ENCODE data around the gene ZNF337.
"Not testable (repeated sequence)": the region's sequence is repeated elsewhere in the genome, so short reads cannot be mapped to it uniquely, and the experiment has no call there.

ZNF337 gene

GRCh38 chr20:25699914-25700313 lies 3.3 kb upstream of the ZNF337 start:
- intact Hi-C loops (cut with DNase I), result loop anchor here (5.0 kb wide), 1 partner anchor 78 kb away; the partner anchor contains the start of gene NANP
- DNase-seq, result no peak

GRCh38 chr20:25697132-25697446 lies 436 bp upstream of the ZNF337 start:
- DNase-seq, result no peak
- intact Hi-C loops (cut with DNase I), result loop anchor here (5.0 kb wide), 1 partner anchor 75 kb away; the partner anchor contains the start of gene NANP

GRCh38 chr20:25695532-25696370 lies 902 bp downstream of the ZNF337 start:
- peak in 4 of 42 donors; percentile 7 to 35 (median 22) for DNase-seq
- intact Hi-C loops (cut with DNase I), result loop anchor here (5.0 kb wide), 1 partner anchor 73 kb away; the partner anchor contains the start of gene NANP

DNA sequence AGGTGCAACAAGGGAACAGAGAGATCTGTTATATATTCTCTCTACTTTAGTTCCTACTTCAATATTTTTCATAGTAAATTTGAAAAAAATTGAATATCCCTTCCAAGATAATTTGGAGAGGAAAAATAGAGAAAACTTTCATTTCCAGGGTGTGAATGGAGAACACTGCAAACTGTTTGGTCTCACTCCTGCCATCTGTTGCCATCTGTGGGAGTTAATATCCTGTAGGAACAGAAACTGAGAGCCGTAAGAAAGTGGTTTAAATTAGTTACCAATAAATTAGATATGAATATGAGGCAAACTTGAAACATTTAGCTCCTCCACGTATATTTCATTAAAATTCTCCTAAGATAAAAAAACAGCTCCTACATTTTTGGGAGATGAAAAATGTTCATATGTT lies 4.2 kb downstream of the ZNF337 start:
- DNase-seq, result no peak

GRCh38 chr20:25690427-25690826 lies 6.2 kb downstream of the ZNF337 start:
- intact Hi-C loops (cut with DNase I), result loop anchor here (5.0 kb wide), 1 partner anchor 177 kb away; no protein-coding TSS in a partner anchor
- no peak for DNase-seq

More for the DNA sequence above, 4.2 kb downstream of the ZNF337 start:
- intact Hi-C loops (cut with DNase I), result loop anchor here (5.0 kb wide), 1 partner anchor 175 kb away; no protein-coding TSS in a partner anchor

- DNase-seq, result no peak
- intact Hi-C loops (cut with DNase I), result no loop called here
These were observed 10.3 kb downstream of the ZNF337 start for GRCh38 chr20:25686081-25687067.

- no peak for DNase-seq
These were observed 11.2 kb downstream of the ZNF337 start for GRCh38 chr20:25685276-25686080.

DNA sequence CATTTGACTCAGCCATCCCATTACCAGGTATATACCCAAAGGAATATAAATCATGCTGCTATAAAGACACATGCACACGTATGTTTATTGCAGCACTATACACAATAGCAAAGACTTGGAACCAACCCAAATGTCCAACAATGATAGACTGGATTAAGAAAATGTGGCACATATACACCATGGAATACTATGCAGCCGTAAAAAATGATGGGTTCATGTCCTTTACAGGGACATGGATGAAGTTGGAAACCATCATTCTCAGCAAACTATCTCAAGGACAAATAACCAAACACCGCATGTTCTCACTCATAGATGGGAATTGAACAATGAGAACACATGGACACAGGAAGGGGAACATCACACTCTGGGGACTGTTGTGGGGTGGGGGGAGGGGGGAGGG lies 12.8 kb downstream of the ZNF337 start:
- DNase-seq, result not testable (repeated sequence)

More at GRCh38 chr20:25685276-25686080, 11.2 kb downstream of the ZNF337 start:
- intact Hi-C loops (cut with DNase I), result no loop called here

DNA sequence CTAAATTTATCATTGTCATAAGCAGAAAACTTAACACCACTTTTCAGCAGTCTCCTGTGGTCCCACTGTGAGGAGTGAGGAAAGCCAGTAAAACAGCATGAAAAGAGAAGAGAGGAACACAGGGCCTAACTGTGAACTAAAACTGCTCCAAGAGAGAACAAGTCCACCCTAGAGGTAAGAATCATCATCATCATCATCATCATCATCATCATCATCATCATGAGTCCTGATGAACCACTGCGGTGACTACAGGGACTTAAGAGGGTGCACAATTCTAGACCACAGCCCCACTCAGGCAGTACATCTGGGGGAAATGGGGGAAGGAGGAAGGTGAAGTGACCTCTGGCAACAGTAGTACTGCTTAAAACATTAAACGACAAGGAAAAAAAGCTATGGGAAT lies 13.6 kb downstream of the ZNF337 start:
- intact Hi-C loops (cut with DNase I), result no loop called here
- no peak for DNase-seq

More for the DNA sequence above, 12.8 kb downstream of the ZNF337 start:
- intact Hi-C loops (cut with DNase I), result not testable (repeated sequence)

- peak in 12 of 42 donors; percentile 10 to 60 (median 25) for DNase-seq
- intact Hi-C loops (cut with DNase I), result no loop called here
These were observed 20.4 kb downstream of the ZNF337 start for GRCh38 chr20:25676164-25676809.

DNA sequence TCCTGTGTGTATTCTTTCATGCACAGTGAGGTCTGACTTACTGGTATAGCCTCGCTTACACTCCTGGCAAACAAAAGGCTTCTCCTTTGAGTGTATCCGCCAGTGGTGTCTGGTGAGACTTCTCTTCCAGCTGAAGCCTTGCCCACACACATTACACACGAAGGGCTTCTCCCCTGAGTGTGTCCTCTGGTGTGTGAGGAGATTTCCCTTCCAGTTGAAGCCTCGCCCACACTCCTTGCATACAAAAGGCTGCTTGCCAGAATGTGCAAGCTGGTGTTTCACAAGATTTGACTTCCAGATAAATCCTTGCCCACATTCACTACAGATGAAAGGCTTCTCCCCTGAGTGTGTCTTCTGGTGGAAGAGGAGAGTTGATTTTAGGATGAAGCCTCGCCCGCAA lies 21.5 kb downstream of the ZNF337 start:
- intact Hi-C loops (cut with DNase I), result no loop called here
- DNase-seq, result no peak

DNA sequence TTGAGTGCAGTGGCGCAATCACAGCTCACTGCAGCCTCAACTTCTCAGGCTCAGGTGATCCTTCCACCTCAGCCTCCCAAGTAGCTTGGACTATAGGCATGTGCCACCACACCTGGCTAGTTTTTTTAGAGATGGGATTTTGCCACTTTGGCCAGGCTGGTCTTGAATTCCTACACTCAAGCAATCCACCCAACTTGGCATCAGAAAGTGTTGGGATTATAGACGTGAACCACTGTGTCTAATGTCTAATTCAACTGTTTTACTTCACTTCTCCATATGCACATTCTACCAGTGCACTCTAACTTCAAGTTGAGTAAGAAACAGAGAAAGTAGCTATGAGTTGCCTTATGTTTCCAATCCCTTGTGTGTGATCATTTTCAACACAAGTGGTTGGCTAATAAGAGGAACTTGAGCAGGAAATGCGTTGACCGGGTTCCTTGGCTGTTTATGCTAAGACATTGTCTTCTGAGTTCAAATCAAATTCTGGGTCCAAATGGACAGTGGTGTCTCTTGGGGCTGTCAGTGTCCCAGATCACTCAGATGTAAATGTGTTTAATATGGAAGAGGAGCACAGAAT lies 23.9 kb downstream of the ZNF337 start:
- no peak for DNase-seq
- intact Hi-C loops (cut with DNase I), result no loop called here

DNA sequence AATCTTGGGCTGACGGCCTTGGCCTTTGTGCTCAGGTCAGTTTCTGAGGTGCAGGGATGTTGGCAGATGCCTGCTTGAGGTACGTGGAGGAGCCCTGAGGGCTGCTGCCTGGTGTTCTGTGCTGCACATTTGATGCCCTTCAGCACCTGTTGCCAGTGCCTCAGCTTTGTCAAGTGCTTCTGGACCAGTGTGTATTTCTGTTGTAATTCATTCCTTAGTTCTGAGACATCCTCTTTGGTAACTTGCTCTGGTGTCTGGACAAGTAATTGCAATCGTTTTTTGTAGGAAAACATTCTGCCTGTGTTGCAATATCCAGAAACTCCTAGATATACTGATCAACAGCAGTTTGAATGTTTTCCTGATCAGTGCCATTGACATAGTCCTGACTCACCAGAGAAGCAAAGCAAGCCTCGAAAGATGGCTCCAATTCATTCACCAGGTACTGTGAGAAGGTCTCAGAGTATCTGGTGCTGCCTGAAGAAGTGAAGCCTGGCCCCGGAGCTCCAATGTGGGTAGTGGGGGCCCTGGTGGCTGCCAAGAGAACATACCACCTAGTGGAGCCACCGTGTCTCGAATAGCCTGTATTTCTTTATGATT lies 26.7 kb downstream of the ZNF337 start:
- intact Hi-C loops (cut with DNase I), result no loop called here
- no peak for DNase-seq

DNA sequence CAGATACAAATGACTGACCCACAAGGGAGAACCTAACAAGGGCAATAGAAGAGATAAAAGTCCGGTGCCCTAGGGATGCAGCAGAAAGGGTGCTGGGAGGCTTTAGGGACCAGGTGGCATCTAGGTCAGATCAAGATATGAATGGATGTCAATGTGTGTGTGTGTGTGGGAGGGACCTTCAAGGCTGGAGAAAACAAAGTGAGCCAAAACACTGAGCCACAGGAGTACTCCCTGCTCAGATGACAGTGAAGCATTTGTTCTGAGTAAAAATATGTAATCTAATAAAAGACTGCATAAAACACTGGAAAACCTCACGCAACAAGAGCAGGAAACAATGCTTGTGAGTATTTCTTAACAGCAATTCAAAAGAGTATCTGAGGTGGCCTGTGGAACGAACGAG lies 28.2 kb downstream of the ZNF337 start:
- intact Hi-C loops (cut with DNase I), result no loop called here
- no peak for DNase-seq

DNA sequence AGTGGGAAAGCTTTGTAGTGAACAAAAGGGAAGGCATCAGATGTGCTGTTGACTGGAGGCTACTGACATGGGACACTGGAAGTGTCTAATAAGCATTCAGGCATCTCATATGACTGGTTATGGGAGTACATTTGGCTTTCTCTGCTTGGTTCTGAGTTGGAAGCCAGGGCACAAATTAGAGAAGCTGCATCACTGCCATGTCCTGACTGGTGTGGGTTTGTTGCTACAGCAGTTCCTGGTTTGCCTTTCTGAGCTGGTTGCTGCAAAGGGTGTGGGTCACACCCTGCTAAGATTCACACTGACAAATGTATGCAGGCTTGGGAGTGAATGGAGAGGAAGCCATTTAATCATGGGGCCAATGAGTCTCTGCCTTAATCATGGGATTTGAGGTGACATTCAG lies 36.7 kb downstream of the ZNF337 start:
- intact Hi-C loops (cut with DNase I), result no loop called here
- no peak for DNase-seq

GRCh38 chr20:25654487-25654886 lies 42.2 kb downstream of the ZNF337 start:
- intact Hi-C loops (cut with DNase I), result no loop called here

DNA sequence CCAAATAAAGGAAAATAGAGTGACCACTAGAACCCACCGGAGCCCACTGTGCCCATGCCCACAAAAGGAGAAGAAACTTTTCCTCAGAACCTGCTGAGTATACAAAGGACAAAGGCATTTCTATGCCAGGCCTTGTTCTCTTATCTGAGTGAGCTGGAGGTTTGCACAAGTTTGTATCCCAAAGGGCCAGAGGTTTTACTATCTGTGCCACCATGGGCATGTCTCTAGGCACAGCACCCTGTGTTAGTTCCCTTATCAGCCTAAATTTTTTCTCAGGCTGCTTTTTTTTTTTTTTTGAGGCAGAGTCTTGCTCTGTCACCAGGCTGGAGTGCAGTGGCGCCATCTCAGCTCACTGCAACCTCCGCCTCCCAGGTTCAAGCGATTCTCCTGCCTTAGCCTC lies 43.8 kb downstream of the ZNF337 start:
- intact Hi-C loops (cut with DNase I); DNase-seq: not testable (repeated sequence)

More at GRCh38 chr20:25654487-25654886, 42.2 kb downstream of the ZNF337 start:
- DNase-seq, result no peak
